CD8-positive, alpha-beta memory T cell (primary cell): ENCODE measurements around the gene SUGP1. TPM values are rescaled to one million over a fixed set of nuclear protein-coding genes. Genes with fewer than 3 reads are reported as not detected.
A peak's percentile ranks its signal among the peaks of the same experiment; 100 is the strongest.

ENCODE experiments used
- CTCF ChIA-PET: fragments of 350-600 bp; sonication (Branson Sonifier 250); formaldehyde crosslinking; loops from one replicate; lab custom pipeline; 2021; ENCODE audit warnings: antibody characterized with exemption; lab: Charles Lee
- POLR2A ChIA-PET: fragments of 350-600 bp; sonication (Branson Sonifier 250); formaldehyde crosslinking; loops from one replicate; lab custom pipeline; 2021; ENCODE audit warnings: antibody characterized with exemption; lab: Charles Lee
- DNase-seq, 5 donors: peaks; one replicate each; pipeline versions ENCODE4 v3.0.0 to v3.0.0-alpha.2; 2020 to 2022; ENCODE audit warnings: mixed read lengths in 1 of 5
- H3K27ac ChIP-seq: one replicate; pipeline ENCODE4 v1.7.0; 2013; ENCODE audit warnings: low read depth, mild to moderate bottlenecking, low read length, moderate library complexity
- H3K27me3 ChIP-seq: 2 replicates; pipeline ENCODE4 v1.7.0; 2013; ENCODE audit warnings: low read length, mild to moderate bottlenecking; ENCODE audit not compliant: insufficient read depth, poor library complexity, severe bottlenecking
- H3K36me3 ChIP-seq: 2 replicates; pipeline ENCODE4 v1.7.0; 2013; ENCODE audit warnings: mild to moderate bottlenecking, low read length, moderate library complexity; ENCODE audit not compliant: insufficient read depth
- H3K4me1 ChIP-seq: 2 replicates; pipeline ENCODE4 v1.7.0; 2013; ENCODE audit warnings: mild to moderate bottlenecking, low read length, moderate library complexity; ENCODE audit not compliant: insufficient read depth
- H3K4me3 ChIP-seq: 2 replicates; pipeline ENCODE4 v1.7.0; 2013; ENCODE audit warnings: mild to moderate bottlenecking, low read length
- H3K9me3 ChIP-seq: 2 replicates; pipeline ENCODE4 v1.7.0; 2013; ENCODE audit warnings: mild to moderate bottlenecking, low read length
- H3K27ac Mint-ChIP-seq, 8 donors: one replicate each; pipeline ENCODE4 v1.8.0; 2020 to 2021; ENCODE audit warnings: mixed read lengths in 8 of 8, mild to moderate bottlenecking in 6 of 8, inconsistent platforms in 3 of 8, moderate library complexity in 3 of 8
- H3K27me3 Mint-ChIP-seq, 2 donors: one replicate each; pipeline ENCODE4 v1.8.0; 2020 to 2021; ENCODE audit warnings: mixed read lengths in 2 of 2, mild to moderate bottlenecking in 1 of 2, moderate library complexity in 1 of 2
- H3K36me3 Mint-ChIP-seq, 3 donors: one replicate each; pipeline ENCODE4 v1.8.0; 2020 to 2021; ENCODE audit warnings: mixed read lengths in 3 of 3, inconsistent platforms in 1 of 3, mild to moderate bottlenecking in 1 of 3
- H3K4me1 Mint-ChIP-seq, 3 donors: one replicate each; pipeline ENCODE4 v1.8.0; 2020 to 2021; ENCODE audit warnings: mixed read lengths in 3 of 3, inconsistent platforms in 1 of 3, mild to moderate bottlenecking in 1 of 3
- H3K4me3 Mint-ChIP-seq, 7 donors: one replicate each; pipeline ENCODE4 v1.8.0; 2020 to 2021; ENCODE audit warnings: mixed read lengths in 7 of 7, mild to moderate bottlenecking in 6 of 7, moderate library complexity in 4 of 7, inconsistent platforms in 2 of 7
- H3K9me3 Mint-ChIP-seq, 5 donors: one replicate each; pipeline ENCODE4 v1.8.0; 2020 to 2022; ENCODE audit warnings: mixed read lengths in 5 of 5, mild to moderate bottlenecking in 3 of 5, moderate library complexity in 2 of 5, inconsistent platforms in 1 of 5
- polyA plus RNA-seq: library from polyadenylated mRNA; unstranded; fragments of 300-500 nt; fragmentation: Illumina TruSeq; gene quantifications from one replicate; pipeline ENCODE4 v1.2.3, GENCODE V29; 2021
- total RNA-seq, 2 experiments: library from RNA; stranded (reverse); gene quantifications; one replicate each; pipeline ENCODE4 v1.2.3, GENCODE V29; 2021

The SUGP1 gene
- total and polyA plus RNA-seq, 3 experiments from 2014 or later, result 40.8 to 65.9 (median 64.7) TPM

GRCh38 chr19:19324059-19324770 is 3.9 kb upstream of the SUGP1 start:
- Histone ChIP-seq H3K4me3 (no peak overlapping the region), H3K36me3 (peaks cover 23% of the 10 kb centered on the region), H3K27me3 (no peaks in the 10 kb centered on the region), H3K4me1 (peaks cover 28% of the 10 kb centered on the region), H3K27ac (no peak overlapping the region), H3K9me3 (no peaks in the 10 kb centered on the region)
- Mint-ChIP-seq H3K27ac (peak overlapping the region in 7 of 8 donors; percentile 16 to 69 (median 51)), H3K4me1 (peaks cover 45 to 65% (median 54%) of the 10 kb centered on the region in 3 donors), H3K4me3 (peak overlapping the region in 6 of 7 donors; percentile 6 to 94 (median 45)), H3K36me3 (peaks cover 0 to 55% (median 15%) of the 10 kb centered on the region in 3 donors), H3K27me3 (peaks cover 0 to 1% of the 10 kb centered on the region in 2 donors), H3K9me3 (no peaks in the 10 kb centered on the region)
- POLR2A ChIA-PET, result no interaction called here
- no peak for DNase-seq
- CTCF ChIA-PET, result no interaction called here

GRCh38 chr19:19321141-19321577 is 850 bp upstream of the SUGP1 start:
- Histone ChIP-seq H3K4me3 (peak overlapping the region; percentile 94), H3K27ac (peak overlapping the region; percentile 92), H3K9me3 (no peaks in the 10 kb centered on the region), H3K36me3 (peaks cover 28% of the 10 kb centered on the region), H3K4me1 (peaks cover 32% of the 10 kb centered on the region), H3K27me3 (no peaks in the 10 kb centered on the region)
- CTCF ChIA-PET, result interaction anchor here (1.2 to 1.6 kb wide), 2 partner anchors 120 to 169 kb away, joined by 4 to 6 read pairs; no protein-coding TSS in a partner anchor
- POLR2A ChIA-PET, result interaction anchor here (1.3 kb wide), 1 partner anchor 43 kb away, joined by 4 read pairs; no protein-coding TSS in a partner anchor
- H3K9me3 Mint-ChIP-seq, result no peaks in the 10 kb centered on the region
- peaks cover 44 to 65% (median 47%) of the 10 kb centered on the region in 3 donors for H3K4me1 Mint-ChIP-seq
- DNase-seq, result peak in 1 of 5 donors; percentile 21
- peaks cover 0 to 1% of the 10 kb centered on the region in 2 donors for H3K27me3 Mint-ChIP-seq
- peak overlapping the region; percentile 93 to 99 (median 98) for H3K4me3 Mint-ChIP-seq
- peaks cover 0 to 49% (median 13%) of the 10 kb centered on the region in 3 donors for H3K36me3 Mint-ChIP-seq
- H3K27ac Mint-ChIP-seq, result peak overlapping the region; percentile 86 to 100 (median 98)

GRCh38 chr19:19319732-19320360 is 463 bp downstream of the SUGP1 start:
- peak overlapping the region; percentile 94 to 100 (median 100) for H3K27ac Mint-ChIP-seq
- H3K9me3 Mint-ChIP-seq, result no peaks in the 10 kb centered on the region
- peak overlapping the region; percentile 93 to 99 (median 98) for H3K4me3 Mint-ChIP-seq
- Histone ChIP-seq H3K36me3 (peaks cover 29% of the 10 kb centered on the region), H3K4me3 (peak overlapping the region; percentile 94), H3K4me1 (peaks cover 32% of the 10 kb centered on the region), H3K27me3 (no peaks in the 10 kb centered on the region), H3K9me3 (no peaks in the 10 kb centered on the region), H3K27ac (peak overlapping the region; percentile 92)
- POLR2A ChIA-PET, result no interaction called here
- H3K27me3 Mint-ChIP-seq, result no peaks in the 10 kb centered on the region
- H3K36me3 Mint-ChIP-seq, result peaks cover 0 to 52% (median 10%) of the 10 kb centered on the region in 3 donors
- no peak for DNase-seq
- peaks cover 38 to 65% (median 40%) of the 10 kb centered on the region in 3 donors for H3K4me1 Mint-ChIP-seq
- CTCF ChIA-PET, result no interaction called here

- Mint-ChIP-seq H3K9me3 (no peaks in the 10 kb centered on the region), H3K27me3 (no peaks in the 10 kb centered on the region), H3K27ac (no peak overlapping the region), H3K4me1 (peaks cover 24 to 51% (median 27%) of the 10 kb centered on the region in 3 donors), H3K36me3 (peaks cover 0 to 61% (median 14%) of the 10 kb centered on the region in 3 donors), H3K4me3 (peak overlapping the region in 1 of 7 donors; percentile 58)
- Histone ChIP-seq H3K4me1 (peaks cover 10% of the 10 kb centered on the region), H3K4me3 (no peak overlapping the region), H3K36me3 (peaks cover 19% of the 10 kb centered on the region), H3K27me3 (no peaks in the 10 kb centered on the region), H3K9me3 (no peaks in the 10 kb centered on the region), H3K27ac (no peak overlapping the region)
- CTCF ChIA-PET, result interaction anchor here (2.2 kb wide), 1 partner anchor 175 kb away, joined by 7 read pairs; no protein-coding TSS in a partner anchor
- DNase-seq, result no peak
- POLR2A ChIA-PET, result no interaction called here
Measured at GRCh38 chr19:19316082-19316481, 4.2 kb downstream of the SUGP1 start.

- H3K36me3 Mint-ChIP-seq, result peaks cover 0 to 60% (median 14%) of the 10 kb centered on the region in 3 donors
- no peaks in the 10 kb centered on the region for H3K9me3 Mint-ChIP-seq
- Histone ChIP-seq H3K36me3 (peaks cover 21% of the 10 kb centered on the region), H3K4me3 (no peak overlapping the region), H3K27me3 (no peaks in the 10 kb centered on the region), H3K9me3 (no peaks in the 10 kb centered on the region), H3K27ac (no peak overlapping the region), H3K4me1 (peaks cover 10% of the 10 kb centered on the region)
- peak overlapping the region in 1 of 8 donors; percentile 64 for H3K27ac Mint-ChIP-seq
- no peak overlapping the region for H3K4me3 Mint-ChIP-seq
- CTCF ChIA-PET, result interaction anchor here (2.2 kb wide), 1 partner anchor 175 kb away, joined by 7 read pairs; no protein-coding TSS in a partner anchor
- POLR2A ChIA-PET, result no interaction called here
- no peaks in the 10 kb centered on the region for H3K27me3 Mint-ChIP-seq
- no peak for DNase-seq
- peaks cover 24 to 49% (median 27%) of the 10 kb centered on the region in 3 donors for H3K4me1 Mint-ChIP-seq
Measured at GRCh38 chr19:19315444-19315843, 4.9 kb downstream of the SUGP1 start.

GRCh38 chr19:19308373-19308772 is 11.9 kb downstream of the SUGP1 start:
- H3K36me3 ChIP-seq, result peaks cover 40% of the 10 kb centered on the region
- H3K27ac Mint-ChIP-seq, result no peak overlapping the region
- no peak for DNase-seq
- CTCF ChIA-PET, result no interaction called here
- no peak overlapping the region for H3K4me3 Mint-ChIP-seq
- H3K36me3 Mint-ChIP-seq, result peaks cover 0 to 85% (median 8%) of the 10 kb centered on the region in 3 donors
- H3K27ac ChIP-seq, result no peak overlapping the region
- no peaks in the 10 kb centered on the region for H3K9me3 Mint-ChIP-seq
- H3K4me3 ChIP-seq, result no peak overlapping the region
- H3K4me1 Mint-ChIP-seq, result peaks cover 5 to 8% (median 7%) of the 10 kb centered on the region in 3 donors
- H3K27me3 Mint-ChIP-seq, result no peaks in the 10 kb centered on the region
- H3K27me3 ChIP-seq, result no peaks in the 10 kb centered on the region
- no peaks in the 10 kb centered on the region for H3K9me3 ChIP-seq
- no peaks in the 10 kb centered on the region for H3K4me1 ChIP-seq
- POLR2A ChIA-PET, result interaction anchor here (0.6 kb wide), 1 partner anchor 323 kb away, joined by 7 read pairs; no protein-coding TSS in a partner anchor

GRCh38 chr19:19306191-19306590 is 14.1 kb downstream of the SUGP1 start:
- H3K4me1 Mint-ChIP-seq, result peaks cover 0 to 2% (median 0%) of the 10 kb centered on the region in 3 donors
- CTCF ChIA-PET, result no interaction called here

More at GRCh38 chr19:19306191-19306590, 14.1 kb downstream of the SUGP1 start:
- Histone ChIP-seq H3K36me3 (peaks cover 46% of the 10 kb centered on the region), H3K9me3 (no peaks in the 10 kb centered on the region), H3K27me3 (no peaks in the 10 kb centered on the region), H3K27ac (no peak overlapping the region), H3K4me1 (no peaks in the 10 kb centered on the region), H3K4me3 (no peak overlapping the region)
- POLR2A ChIA-PET, result no interaction called here
- H3K27ac Mint-ChIP-seq, result no peak overlapping the region
- no peak for DNase-seq
- no peaks in the 10 kb centered on the region for H3K9me3 Mint-ChIP-seq
- H3K36me3 Mint-ChIP-seq, result peaks cover 0 to 88% (median 9%) of the 10 kb centered on the region in 3 donors
- H3K4me3 Mint-ChIP-seq, result no peak overlapping the region
- H3K27me3 Mint-ChIP-seq, result no peaks in the 10 kb centered on the region
